Embryonic facial prominence (tissue), 1 donor: ENCODE measurements around the gene FLVCR2.

Experiments used
- DNase-seq: peaks from one replicate; pipeline ENCODE4 v3.0.0-alpha.2; 2016; ENCODE audit errors: extremely low spot score

Gene FLVCR2

DNA sequence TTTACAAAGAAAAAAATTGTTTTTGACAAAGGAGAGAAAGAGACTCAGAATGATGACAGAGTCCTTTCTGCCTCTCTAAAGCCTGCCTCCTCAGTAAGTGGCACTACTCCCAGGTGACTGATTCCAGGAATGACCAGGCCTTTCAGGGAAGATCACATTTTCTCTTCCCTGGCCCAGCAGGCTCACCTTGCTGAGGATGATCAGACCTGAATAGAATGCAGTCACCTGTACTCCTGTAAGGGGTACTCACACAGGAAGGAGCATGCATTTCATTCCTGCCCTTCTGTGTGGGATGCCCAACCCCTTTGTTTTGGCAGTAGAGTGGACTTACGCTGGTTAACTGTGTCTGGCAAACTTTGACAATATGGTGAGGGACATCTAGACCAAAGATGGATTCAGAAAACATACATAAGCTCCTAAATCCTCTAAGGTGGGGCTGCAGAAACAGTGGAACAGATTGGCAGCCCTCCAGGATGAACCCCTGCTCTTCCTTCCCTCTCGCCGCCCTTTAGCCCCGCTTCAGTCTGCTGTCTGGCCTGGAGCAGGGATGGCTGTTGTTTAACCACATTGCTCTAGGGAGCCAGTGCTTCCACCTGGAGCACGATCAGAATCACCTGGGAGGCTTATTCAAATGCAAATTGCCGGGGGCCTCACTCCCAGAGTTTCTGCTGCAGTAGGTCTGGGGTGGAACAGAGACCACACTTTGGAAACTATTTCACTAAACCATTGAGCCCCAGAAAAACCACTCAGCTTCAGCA lies 52.5 kb downstream of the FLVCR2 start:
- DNase-seq = no peak

DNA sequence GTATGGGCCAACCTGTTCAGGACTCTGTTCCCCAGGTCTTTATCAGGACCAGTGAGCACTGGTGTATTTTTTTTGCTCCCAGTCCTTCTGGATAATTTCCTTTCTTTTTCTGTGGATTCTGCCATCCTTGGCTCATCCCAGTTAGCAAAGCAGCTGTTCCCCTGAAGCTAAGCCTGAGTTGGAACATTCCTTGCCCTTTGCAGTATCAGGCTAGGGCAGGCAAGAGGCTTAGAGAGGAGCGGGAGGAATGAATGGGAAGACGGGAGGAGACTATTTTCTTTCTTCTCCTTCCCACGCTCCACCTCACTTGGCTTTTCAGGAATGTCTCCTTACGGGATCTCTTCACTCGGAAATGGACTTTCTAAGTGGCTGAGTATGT lies 53.0 kb downstream of the FLVCR2 start:
- DNase-seq = no peak

DNA sequence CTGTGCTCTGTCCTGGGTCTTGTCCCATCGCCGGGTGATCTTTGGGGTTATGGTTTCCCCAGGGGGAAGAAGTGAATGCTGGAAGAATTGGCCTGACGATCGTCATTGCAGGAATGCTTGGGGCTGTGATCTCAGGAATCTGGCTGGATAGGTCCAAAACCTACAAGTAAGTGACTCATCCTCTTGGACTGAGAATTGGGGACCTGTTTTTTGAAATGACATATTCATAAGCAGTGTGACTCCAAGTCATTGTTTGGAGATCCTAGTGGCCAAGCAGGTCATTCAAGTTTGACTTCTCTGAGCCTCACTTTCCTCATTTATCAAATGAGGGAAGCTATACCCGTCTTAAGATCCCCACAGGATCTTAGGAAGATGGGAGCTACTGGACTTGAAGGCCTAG lies 56.4 kb downstream of the FLVCR2 start:
- DNase-seq = no peak

GRCh38 chr14:75636100-75636692 lies 57.8 kb downstream of the FLVCR2 start:
- DNase-seq = no peak

DNA sequence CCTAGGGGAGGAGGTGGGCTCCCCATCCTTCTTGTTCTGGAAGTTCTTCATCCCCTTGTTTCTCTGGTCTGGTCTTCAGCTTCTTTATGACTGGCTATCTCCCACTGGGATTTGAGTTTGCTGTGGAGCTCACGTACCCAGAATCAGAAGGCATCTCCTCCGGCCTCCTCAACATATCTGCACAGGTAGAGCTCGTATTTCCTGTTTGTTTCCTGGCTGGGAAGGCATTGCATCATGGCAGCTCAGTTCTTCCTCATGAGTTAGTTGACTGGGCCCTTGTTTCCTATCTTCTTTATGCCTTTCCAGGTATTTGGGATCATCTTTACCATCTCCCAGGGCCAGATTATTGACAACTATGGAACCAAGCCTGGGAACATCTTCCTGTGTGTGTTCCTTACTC lies 62.5 kb downstream of the FLVCR2 start:
- no peak for DNase-seq

DNA sequence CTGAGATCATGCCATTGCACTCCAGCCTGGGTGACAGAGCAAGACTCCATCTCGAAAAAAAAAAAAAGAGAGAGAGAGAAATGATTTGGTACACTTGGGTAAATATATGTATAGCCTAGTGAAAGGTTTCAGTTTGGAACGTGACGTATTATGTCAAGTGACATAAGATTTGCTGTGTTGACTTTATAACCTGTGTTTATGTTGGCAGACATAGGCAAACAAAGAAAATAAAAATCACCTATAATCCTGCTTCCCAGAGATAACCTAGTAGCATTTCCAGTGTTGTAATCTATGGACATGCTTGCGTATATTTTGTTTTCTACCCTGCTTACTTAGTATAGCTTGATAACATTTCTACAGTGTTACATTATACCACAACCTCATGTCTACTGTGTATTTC lies 65.6 kb downstream of the FLVCR2 start:
- DNase-seq = no peak

- DNase-seq = no peak
Measured at GRCh38 chr14:75645056-75645455, 66.6 kb downstream of the FLVCR2 start.

- no peak for DNase-seq
Measured at GRCh38 chr14:75646762-75647161, 68.3 kb downstream of the FLVCR2 start.

- DNase-seq = no peak
Measured at GRCh38 chr14:75647640-75648039, 69.2 kb downstream of the FLVCR2 start.

GRCh38 chr14:75648066-75648838 lies 69.8 kb downstream of the FLVCR2 start:
- DNase-seq = no peak

GRCh38 chr14:75649337-75649736 lies 70.9 kb downstream of the FLVCR2 start:
- DNase-seq = no peak

DNA sequence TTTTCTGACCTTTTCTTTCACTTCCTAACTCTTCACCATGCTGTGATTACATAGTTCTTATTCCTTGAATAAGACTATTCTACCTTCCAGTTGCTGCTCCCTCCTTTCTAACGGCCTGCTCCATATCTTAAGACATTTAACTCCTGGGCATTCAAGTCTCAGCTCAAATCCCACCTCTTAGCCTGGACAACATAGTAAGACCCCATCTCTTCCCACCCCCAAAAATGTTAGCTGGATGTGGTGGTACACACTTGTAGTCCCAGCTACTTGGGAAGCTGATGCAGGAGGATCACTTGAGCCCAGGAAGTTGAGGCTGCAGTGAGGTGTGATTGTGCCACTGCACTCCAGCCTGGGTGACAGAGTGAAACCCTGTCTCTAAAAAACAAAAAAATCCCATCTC lies 71.4 kb downstream of the FLVCR2 start:
- DNase-seq = no peak

- DNase-seq = no peak
Measured at GRCh38 chr14:75650253-75651058, 72.0 kb downstream of the FLVCR2 start.

- no peak for DNase-seq
Measured at GRCh38 chr14:75653563-75653962, 75.1 kb downstream of the FLVCR2 start.

- peak; percentile 33 for DNase-seq
Measured at GRCh38 chr14:75654127-75654732, 75.8 kb downstream of the FLVCR2 start.

GRCh38 chr14:75655235-75655634 lies 76.8 kb downstream of the FLVCR2 start:
- no peak for DNase-seq

- DNase-seq = no peak
Measured at GRCh38 chr14:75657331-75657730, 78.9 kb downstream of the FLVCR2 start.

- no peak for DNase-seq
Measured at GRCh38 chr14:75658957-75659356, 80.5 kb downstream of the FLVCR2 start.

DNA sequence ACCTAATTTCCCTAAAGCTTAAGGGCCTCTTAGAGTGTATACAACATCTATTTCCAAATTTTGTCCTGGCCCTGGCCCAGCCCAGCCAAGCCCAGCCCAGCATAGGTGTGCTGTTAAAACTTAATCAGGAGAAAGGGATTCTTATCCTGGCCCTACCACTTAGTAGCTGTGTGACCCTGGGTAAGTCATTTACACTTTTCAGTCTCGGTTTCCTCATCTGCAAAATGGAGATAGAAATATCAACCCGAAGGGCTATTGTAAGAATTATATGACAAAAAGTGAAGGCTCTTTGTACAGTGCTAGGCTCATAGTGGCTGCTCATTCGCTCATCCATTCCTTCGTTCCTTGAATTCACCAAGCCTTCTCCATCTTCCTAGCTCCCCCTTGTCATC lies 81.8 kb downstream of the FLVCR2 start:
- DNase-seq = no peak

GRCh38 chr14:75660630-75661498 lies 82.4 kb downstream of the FLVCR2 start, which contains the start of the genes ERG28 and TTLL5:
Gene ERG28 (minus strand): TSS chr14:75660876. CDS start chr14:75657502, 3,374 bp downstream.
Gene TTLL5 (plus strand): TSS chr14:75661246. CDS start chr14:75663150, 1,904 bp downstream.
- DNase-seq = peak; percentile 94

DNA sequence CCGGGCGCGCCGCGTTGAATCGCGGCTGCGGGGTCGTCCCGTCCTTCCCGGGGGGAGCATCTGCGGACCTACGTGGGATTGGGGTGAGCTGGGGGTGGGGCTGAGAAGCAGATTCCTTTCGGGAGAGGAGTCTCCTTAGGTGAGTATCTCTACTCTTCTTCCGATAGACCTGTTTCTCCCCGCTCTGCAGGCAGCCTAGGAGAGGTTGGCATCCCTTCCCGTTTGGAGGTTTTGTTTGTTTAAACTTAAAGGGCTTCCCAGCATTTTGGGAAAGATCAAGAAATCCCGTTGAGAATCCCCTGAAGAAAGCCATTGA lies 83.0 kb downstream of the FLVCR2 start:
- no peak for DNase-seq
